Heart left ventricle (tissue), 16 donors: Measurements from ENCODE around the gene STK33. TPM values are rescaled to one million over a fixed set of nuclear protein-coding genes. Genes with fewer than 3 reads are reported as not detected.

Experiments
- ATAC-seq, 4 donors: fragments of 200-7000 bp; cut with Tn5 transposase; one replicate each; pipeline ENCODE4 v1.9.1; 2020 to 2022; ENCODE audit warnings: moderate library complexity in 4 of 4, mild to moderate bottlenecking in 3 of 4, moderate number of reproducible peaks in 1 of 4
- DNase-seq, 5 donors: peaks; one replicate each; pipeline ENCODE4 v3.0.0-alpha.2; 2020
- H3K27ac ChIP-seq, 12 donors: fragments of 200-600 bp; sonication (generic) in 4 of 12; one replicate each; pipeline versions ENCODE4 v1.5.0 to v1.8.0; 2016 to 2022; ENCODE audit warnings: mild to moderate bottlenecking in 2 of 12
- H3K27me3 ChIP-seq, 9 donors: fragments of 200-600 bp; sonication (generic) in 2 of 9; one replicate each; pipeline versions ENCODE4 v1.5.1 to v1.8.0; 2016 to 2022; ENCODE audit warnings: mild to moderate bottlenecking in 3 of 9
- H3K36me3 ChIP-seq, 9 donors: fragments of 200-600 bp; sonication (generic) in 2 of 9; one replicate each; pipeline versions ENCODE4 v1.5.0 to v1.8.0; 2018 to 2022; ENCODE audit warnings: mild to moderate bottlenecking in 2 of 9
- H3K4me1 ChIP-seq, 12 donors: fragments of 200-600 bp; sonication (generic) in 4 of 12; one replicate each; pipeline versions ENCODE4 v1.5.0 to v1.8.0; 2016 to 2022; ENCODE audit warnings: mild to moderate bottlenecking in 3 of 12
- H3K4me3 ChIP-seq, 12 donors: fragments of 200-600 bp; sonication (generic) in 4 of 12; one replicate each; pipeline versions ENCODE4 v1.5.0 to v1.8.0; 2017 to 2022; ENCODE audit warnings: mild to moderate bottlenecking in 9 of 12, moderate library complexity in 4 of 12
- H3K9me3 ChIP-seq, 12 donors: fragments of 200-600 bp; sonication (generic) in 4 of 12; one replicate each; pipeline versions ENCODE4 v1.5.0 to v1.8.0; 2016 to 2022; ENCODE audit warnings: mild to moderate bottlenecking in 1 of 12
- POLR2A ChIP-seq, 2 donors: fragments of 450-650 bp; IDR thresholded peaks; one replicate each; pipeline ENCODE4 v1.6.1; 2017; ENCODE audit warnings: antibody characterized with exemption in 2 of 2, mild to moderate bottlenecking in 2 of 2, moderate library complexity in 2 of 2
- WGBS, 4 donors: extraction: QIAGEN DNeasy Blood & Tissue Kit in 2 of 4; methylation state at CpG; one replicate each; pipeline versions ENCODE4 v1.1.5 to v1.1.7; 2013 to 2018; 5-methylcytosine and 5-hydroxymethylcytosine counted together
- intact Hi-C, 10 donors: fragments of 100-400 bp; cut with DNase I; formaldehyde crosslinking; loops; one replicate each; pipeline versions ENCODE4 v1.11.1 to v1.14.2; 2022
- polyA plus RNA-seq, 2 donors: library from polyadenylated mRNA; stranded (reverse); fragments of 200-250 nt; gene quantifications; one replicate each; pipeline ENCODE4 v1.2.3, GENCODE V29; 2013
- total RNA-seq, 9 donors: library from RNA; depleted of rRNA in 2 of 9; stranded (reverse); fragments of >200 nt in 2 of 9; fragmentation: NEBNext Ultra II Directional in 3 of 9; extraction: Animal tissue kit (Norgen Biotek cat#: 25700) in 3 of 9; gene quantifications; one replicate each; pipeline versions ENCODE4 v1.1.0 to v1.2.4, GENCODE V29; 2016 to 2023
- TF ChIP-seq, protein P1 (sequence below), 12 donors: fragments of 200-600 bp; sonication (generic) in 4 of 12; IDR thresholded peaks; one replicate each; pipeline versions ENCODE4 v1.5.0 to v1.8.0; 2018 to 2022; ENCODE audit warnings: antibody characterized with exemption in 12 of 12, mild to moderate bottlenecking in 5 of 12
- donor health status: ischemic (EF 13 %, LVEDD 7.1; RV severe dilation, severe dysfunction).
- donor health status: healthy with polysubstance abuse.
- donor health status: DM: no; HTN: yes; CAD: no.
- donor health status: DM: no; HTN: no; CAD: no.
- donor health status: ischemic (EF 25% LVEDD 6.9; RV normal size, moderate dysfunction).
- donor health status: ischemic (EF 25% LVEDD 5.7; RV mildly dilated, moderate dysfunction).
- donor health status: healthy.
- donor health status: DM: yes; HTN: yes; CAD: no.
- donor health status: ischemic (EF 35%, LVEDD 5.7; RV mildly dilated, moderate dysfunction).
- donor health status: nonischemic (EF 11% LVEDD 7.7; RV severe dilation, severe dysfunction).
- donor health status: DM: yes; HTN: yes; CAD: no.
- donor health status: PGD.
- donor health status: ischemic (EF 29% LVEDD 5.4; RV normal size, mild dysfunction).
- donor health status: nonischemic (EF 23%, LVEDD 6.1; RV moderate dilation, normal function).

STK33 gene
- total and polyA plus RNA-seq, 11 donors, result 9.9 to 41.5 (median 25.3) TPM

DNA sequence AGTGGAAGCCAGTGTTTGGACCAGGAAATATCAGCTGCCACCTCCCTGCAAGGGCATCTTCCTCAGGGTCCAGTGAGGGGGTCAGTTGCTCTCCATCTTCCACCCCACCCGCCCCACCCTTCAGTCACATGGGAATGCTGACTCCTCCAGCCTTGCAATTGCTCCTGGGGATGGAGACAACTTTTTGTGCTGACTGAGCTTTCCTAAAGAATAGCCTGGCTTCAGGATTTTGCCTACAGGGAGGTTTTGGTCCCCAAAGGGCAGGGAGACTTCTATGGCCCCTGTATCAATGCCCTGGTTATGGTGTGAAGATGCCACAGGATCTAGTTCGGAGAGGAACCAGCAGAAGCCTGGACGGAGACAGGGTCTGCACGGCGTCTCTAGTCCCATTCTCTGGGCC, 206.3 kb downstream of the STK33 start:
- intact Hi-C loops, result loop anchor here in 1 of 10 donors (5.0 kb wide), 1 partner anchor 50 kb away; no protein-coding TSS in a partner anchor
- H3K27ac ChIP-seq, result no peak overlapping the region
- H3K4me3 ChIP-seq, result no peak overlapping the region
- DNase-seq, result no peak
- H3K36me3 ChIP-seq, result no peaks in the 10 kb centered on the region
- peaks cover 0 to 21% (median 5%) of the 10 kb centered on the region in 12 donors for H3K4me1 ChIP-seq
- TF ChIP-seq, protein P1, sequence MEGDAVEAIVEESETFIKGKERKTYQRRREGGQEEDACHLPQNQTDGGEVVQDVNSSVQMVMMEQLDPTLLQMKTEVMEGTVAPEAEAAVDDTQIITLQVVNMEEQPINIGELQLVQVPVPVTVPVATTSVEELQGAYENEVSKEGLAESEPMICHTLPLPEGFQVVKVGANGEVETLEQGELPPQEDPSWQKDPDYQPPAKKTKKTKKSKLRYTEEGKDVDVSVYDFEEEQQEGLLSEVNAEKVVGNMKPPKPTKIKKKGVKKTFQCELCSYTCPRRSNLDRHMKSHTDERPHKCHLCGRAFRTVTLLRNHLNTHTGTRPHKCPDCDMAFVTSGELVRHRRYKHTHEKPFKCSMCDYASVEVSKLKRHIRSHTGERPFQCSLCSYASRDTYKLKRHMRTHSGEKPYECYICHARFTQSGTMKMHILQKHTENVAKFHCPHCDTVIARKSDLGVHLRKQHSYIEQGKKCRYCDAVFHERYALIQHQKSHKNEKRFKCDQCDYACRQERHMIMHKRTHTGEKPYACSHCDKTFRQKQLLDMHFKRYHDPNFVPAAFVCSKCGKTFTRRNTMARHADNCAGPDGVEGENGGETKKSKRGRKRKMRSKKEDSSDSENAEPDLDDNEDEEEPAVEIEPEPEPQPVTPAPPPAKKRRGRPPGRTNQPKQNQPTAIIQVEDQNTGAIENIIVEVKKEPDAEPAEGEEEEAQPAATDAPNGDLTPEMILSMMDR (IDR thresholded peaks at IDR 0.05), result no peak
- no peak for TF ChIP-seq POLR2A (IDR thresholded peaks at IDR 0.05)
- 94 to 96% (median 95%) methylated on average over 5 of the region's 5 CpGs for WGBS, 4 donors
- no peaks in the 10 kb centered on the region for H3K27me3 ChIP-seq
- no peak for ATAC-seq
- no peaks in the 10 kb centered on the region for H3K9me3 ChIP-seq

DNA sequence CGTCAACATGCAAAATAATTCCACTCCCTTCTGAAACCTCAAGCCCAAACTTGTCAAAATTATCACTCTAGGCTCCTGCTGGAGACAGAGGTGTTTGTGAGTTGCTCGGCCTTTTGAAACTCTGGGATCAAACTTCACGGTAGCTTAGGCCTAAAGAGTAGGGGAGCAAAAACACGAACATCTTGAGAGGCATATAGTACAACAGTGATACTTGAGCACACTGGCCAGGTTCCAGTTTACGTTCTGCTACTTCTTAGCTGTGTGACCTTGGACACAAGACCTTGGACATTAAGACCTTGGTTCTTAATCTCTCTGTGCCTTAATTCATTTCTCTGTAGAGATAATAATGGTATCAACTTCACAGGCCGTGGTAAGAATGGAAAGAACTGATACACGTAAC, 206.9 kb downstream of the STK33 start:
- no peak for ATAC-seq
- Histone ChIP-seq H3K9me3 (no peaks in the 10 kb centered on the region), H3K27ac (no peak overlapping the region), H3K27me3 (no peaks in the 10 kb centered on the region), H3K4me1 (peaks cover 0 to 21% (median 5%) of the 10 kb centered on the region in 12 donors), H3K36me3 (no peaks in the 10 kb centered on the region), H3K4me3 (no peak overlapping the region)
- no peak for DNase-seq
- TF ChIP-seq POLR2A (IDR thresholded peaks at IDR 0.05), result no peak
- TF ChIP-seq, protein P1 (IDR thresholded peaks at IDR 0.05), result no peak
- intact Hi-C loops, result loop anchor here in 1 of 10 donors (5.0 kb wide), 1 partner anchor 50 kb away; no protein-coding TSS in a partner anchor
- WGBS, 4 donors, result 57 to 72% (median 68%) methylated on average over 7 of the region's 7 CpGs

DNA sequence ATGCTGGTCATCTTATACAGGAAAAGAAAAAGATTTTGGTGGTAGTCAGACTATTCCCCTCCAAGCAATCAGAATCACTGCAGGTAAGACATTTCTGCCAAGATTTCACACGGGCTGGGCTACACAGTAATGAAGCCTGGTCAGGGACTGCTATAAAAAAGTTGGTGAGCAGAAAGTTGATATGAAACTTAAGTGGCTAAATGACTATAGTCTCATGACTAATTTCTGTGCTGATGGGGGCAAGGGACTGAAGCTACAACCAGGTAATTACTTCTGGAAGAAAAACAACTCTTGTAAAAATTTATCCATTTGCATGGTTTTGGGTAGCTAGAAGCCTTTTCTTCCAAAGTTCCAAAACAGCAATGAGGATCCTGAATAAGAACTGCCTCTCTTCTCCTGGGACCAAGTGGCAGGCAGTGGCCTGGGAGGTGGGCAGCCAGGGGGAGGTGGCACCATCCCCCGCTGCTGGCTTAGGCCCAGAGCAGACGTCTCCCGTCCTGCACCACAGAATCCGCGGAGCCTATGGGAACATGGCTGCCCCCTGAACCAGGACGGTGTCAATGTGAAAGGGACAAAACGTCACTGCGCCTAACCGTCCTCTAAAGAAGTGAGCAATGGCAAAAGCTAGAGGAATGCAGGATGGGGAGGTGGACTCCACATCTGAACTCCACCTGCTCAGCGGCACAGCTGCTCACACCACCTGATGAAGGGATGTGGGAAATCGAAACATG, 207.7 kb downstream of the STK33 start:
- intact Hi-C loops, result loop anchor here in 1 of 10 donors (5.0 kb wide), 1 partner anchor 49 kb away; no protein-coding TSS in a partner anchor
- Histone ChIP-seq H3K27ac (no peak overlapping the region), H3K9me3 (no peaks in the 10 kb centered on the region), H3K4me3 (no peak overlapping the region), H3K4me1 (peaks cover 0 to 17% (median 5%) of the 10 kb centered on the region in 12 donors), H3K36me3 (no peaks in the 10 kb centered on the region), H3K27me3 (no peaks in the 10 kb centered on the region)
- ATAC-seq (no peak), DNase-seq (no peak)
- WGBS, 4 donors, result 84 to 93% (median 87%) methylated on average over 12 of the region's 12 CpGs
- no peak for TF ChIP-seq POLR2A (IDR thresholded peaks at IDR 0.05)
- TF ChIP-seq, protein P1 (IDR thresholded peaks at IDR 0.05), result no peak

DNA sequence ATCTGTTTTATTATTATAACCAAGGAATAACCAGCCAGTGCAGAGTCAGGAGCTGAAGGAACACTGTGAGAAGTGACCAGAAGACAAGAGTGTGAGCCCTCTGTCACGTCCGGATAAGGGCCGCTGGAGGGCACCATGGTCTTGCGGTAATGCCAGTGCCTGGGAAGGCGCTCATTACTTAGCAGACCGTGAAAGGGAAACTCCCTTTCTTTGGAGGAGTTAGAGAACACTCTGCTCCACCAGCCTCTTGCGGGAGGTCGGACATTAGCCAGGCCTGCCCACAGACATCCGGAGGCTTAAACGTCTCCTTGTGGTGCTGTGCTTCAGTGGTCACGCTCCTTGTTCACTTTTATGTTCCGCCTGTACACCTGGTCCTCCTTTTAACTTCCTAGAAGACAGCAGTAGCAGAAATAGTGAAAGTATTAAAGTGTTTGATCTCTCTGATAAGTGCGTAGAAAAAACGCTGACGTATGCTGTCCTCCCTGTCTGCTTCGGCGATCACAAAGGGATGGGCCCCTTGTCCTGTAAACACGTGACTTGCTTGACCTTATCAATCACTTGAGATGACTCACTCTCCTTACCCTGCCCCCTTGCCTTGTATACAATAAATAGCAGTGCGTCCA, 209.7 kb downstream of the STK33 start:
- peak in 2 of 4 donors; percentile 35 to 52 for ATAC-seq
- WGBS, 4 donors, result 68 to 83% (median 75%) methylated on average over 19 of the region's 19 CpGs
- intact Hi-C loops, result no loop called here

More for the DNA sequence above, 209.7 kb downstream of the STK33 start:
- no peak for TF ChIP-seq POLR2A (IDR thresholded peaks at IDR 0.05)
- TF ChIP-seq, protein P1 (IDR thresholded peaks at IDR 0.05), result peak in 1 of 12 donors; percentile 11
- no peaks in the 10 kb centered on the region for H3K36me3 ChIP-seq
- peak in 1 of 5 donors; percentile 61 for DNase-seq
- no peaks in the 10 kb centered on the region for H3K27me3 ChIP-seq
- H3K4me3 ChIP-seq, result no peak overlapping the region
- H3K4me1 ChIP-seq, result peaks cover 0 to 7% (median 4%) of the 10 kb centered on the region in 12 donors
- no peaks in the 10 kb centered on the region for H3K9me3 ChIP-seq
- H3K27ac ChIP-seq, result no peak overlapping the region
